Activated naive CD8-positive, alpha-beta T cell (primary cell): ENCODE data around the gene EEIG1.
A peak's percentile ranks its signal among the peaks of the same experiment; 100 is the strongest.
"Not testable (repeated sequence)": the region's sequence is repeated elsewhere in the genome, so short reads cannot be mapped to it uniquely, and the experiment has no call there.

Source experiments
- H3K27ac Mint-ChIP-seq: one replicate; pipeline ENCODE4 v1.8.0; 2021; ENCODE audit warnings: mixed read lengths
- H3K27me3 Mint-ChIP-seq: one replicate; pipeline ENCODE4 v1.8.0; 2021; ENCODE audit warnings: mixed read lengths
- H3K36me3 Mint-ChIP-seq: one replicate; pipeline ENCODE4 v1.8.0; 2021; ENCODE audit warnings: mixed read lengths
- H3K4me1 Mint-ChIP-seq: one replicate; pipeline ENCODE4 v1.8.0; 2021; ENCODE audit warnings: low read depth, mixed read lengths
- H3K4me3 Mint-ChIP-seq: one replicate; pipeline ENCODE4 v1.8.0; 2021; ENCODE audit warnings: mild to moderate bottlenecking, mixed read lengths
- H3K9me3 Mint-ChIP-seq: one replicate; pipeline ENCODE4 v1.8.0; 2021; ENCODE audit warnings: low read depth, mixed read lengths

EEIG1 gene

DNA sequence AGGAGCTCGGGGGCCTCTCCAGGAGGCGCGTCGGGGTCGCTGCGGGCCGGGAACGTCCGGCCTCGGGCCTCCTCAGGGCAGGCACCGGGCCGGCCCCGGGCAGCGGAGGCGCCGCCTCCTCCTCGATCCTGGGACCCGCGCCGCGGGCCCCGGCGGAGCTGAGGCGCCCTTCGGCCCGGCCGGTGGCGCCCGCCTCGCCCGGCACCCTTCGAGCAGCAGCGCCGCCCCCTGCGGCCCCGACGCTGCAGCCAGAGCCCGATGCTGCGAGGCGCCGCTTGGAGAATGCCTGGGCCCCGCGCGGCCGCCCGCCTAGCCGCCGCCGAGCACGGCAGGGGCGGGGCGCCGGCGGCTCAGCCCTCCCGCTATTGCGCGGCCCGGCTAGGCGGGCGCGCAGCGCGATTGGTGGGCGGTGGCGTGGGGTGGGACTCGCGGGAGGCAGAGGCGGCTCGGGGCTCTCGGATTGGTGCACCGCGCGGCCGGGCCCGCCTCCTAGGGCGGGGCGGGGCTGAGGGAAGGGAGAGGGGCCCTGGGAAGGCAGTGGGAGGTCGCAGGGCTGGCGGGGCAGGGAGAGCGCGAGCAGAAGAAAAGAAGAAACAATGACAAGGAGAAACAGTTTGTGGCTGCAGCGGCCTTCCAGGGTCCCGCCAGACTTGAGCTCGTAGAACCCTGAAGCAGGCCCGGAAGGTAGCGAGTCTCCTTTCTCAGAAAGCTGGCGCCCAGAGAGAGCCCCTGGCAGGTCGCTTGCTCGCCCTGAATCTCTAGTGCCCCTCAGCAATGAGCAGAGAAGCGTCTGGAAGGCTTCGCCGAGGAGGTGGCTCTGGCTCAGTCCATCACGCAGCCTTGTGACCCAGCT lies at the start of gene EEIG1:
TSS of gene EEIG1 (minus strand) at position 284 of the 853 bp plus-strand sequence. CDS start 852 bp downstream, outside the sequence.
- Mint-ChIP-seq H3K4me1 (peaks cover 56% of the 10 kb centered on the region), H3K4me3 (peak within 1 kb of the TSS; percentile 96), H3K27me3 (no peaks in the 10 kb centered on the region), H3K9me3 (no peaks in the 10 kb centered on the region), H3K36me3 (no peaks in the 10 kb centered on the region), H3K27ac (peak within 1 kb of the TSS; percentile 97)

GRCh38 chr9:128027705-128028104 lies 46.9 kb upstream of the EEIG1 start:
- no peaks in the 10 kb centered on the region for H3K27me3 Mint-ChIP-seq
- H3K4me3 Mint-ChIP-seq, result peak overlapping the region; percentile 77
- peak overlapping the region; percentile 97 for H3K27ac Mint-ChIP-seq
- peaks cover 85% of the 10 kb centered on the region for H3K4me1 Mint-ChIP-seq
- no peaks in the 10 kb centered on the region for H3K9me3 Mint-ChIP-seq
- H3K36me3 Mint-ChIP-seq, result peaks cover 2% of the 10 kb centered on the region

DNA sequence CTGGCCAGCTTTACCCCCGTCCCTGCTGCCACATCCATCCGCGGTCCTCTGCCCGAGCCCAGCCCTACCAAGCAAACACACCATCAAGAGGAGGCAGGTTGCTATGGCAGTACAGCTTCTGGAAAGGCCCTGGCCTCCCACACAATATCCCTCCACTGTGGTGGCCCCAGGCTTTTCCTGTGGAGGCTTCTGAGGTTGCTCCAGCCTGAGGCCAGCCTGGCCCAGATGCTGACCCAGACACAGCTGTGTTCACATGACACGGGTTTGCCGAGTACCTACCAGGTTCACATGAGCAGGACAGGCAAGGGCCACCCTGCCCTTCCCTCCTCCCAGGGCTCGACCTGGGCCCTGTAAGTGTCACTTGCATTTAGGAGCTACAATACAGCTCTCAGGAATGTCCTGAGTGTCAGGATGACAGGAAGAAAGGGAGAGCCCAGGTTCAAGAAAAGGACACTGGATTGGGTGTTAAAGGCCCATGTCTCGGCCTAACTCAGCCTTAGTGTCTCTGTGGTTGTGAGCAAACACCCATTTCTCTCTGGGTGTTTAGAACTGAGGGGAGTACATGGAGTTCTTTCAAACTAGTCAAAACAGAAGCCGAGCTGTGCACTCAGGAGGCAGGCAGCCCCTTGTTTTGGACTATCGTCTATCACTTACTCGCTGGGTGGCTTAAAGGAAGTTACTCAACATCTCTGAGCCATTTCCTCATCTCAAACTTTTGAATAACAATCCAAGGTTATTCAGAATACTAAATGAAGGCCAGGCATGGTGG lies 46.2 kb upstream of the EEIG1 start:
- Mint-ChIP-seq H3K36me3 (peaks cover 2% of the 10 kb centered on the region), H3K27ac (peak overlapping the region; percentile 97), H3K9me3 (no peaks in the 10 kb centered on the region), H3K27me3 (no peaks in the 10 kb centered on the region), H3K4me3 (peak overlapping the region; percentile 77), H3K4me1 (peaks cover 91% of the 10 kb centered on the region)

DNA sequence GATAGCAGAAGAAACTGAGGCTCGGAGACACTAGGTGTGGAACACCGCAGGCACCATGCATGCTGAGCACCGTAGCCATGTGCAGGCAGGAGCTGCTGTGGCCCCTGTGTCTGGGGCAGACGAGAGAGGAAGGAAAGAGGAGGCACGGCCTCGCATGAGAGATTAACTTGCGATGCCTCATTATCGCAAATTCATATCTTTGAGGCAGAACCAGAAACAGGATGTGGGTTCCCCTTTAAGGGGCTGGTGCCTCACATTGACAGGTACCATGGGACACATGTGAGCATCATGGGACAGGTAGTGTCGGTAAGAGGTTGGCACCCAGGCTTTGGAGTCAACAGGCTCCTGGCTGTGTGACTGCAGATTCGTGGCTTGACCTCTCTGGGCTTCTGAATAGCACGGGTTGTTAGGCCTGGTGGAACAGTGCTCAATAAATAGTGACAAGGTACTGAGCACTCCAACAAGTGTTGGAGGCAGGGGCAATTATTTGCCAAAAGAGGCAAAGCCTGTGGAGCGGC lies 45.5 kb upstream of the EEIG1 start:
- peaks cover 92% of the 10 kb centered on the region for H3K4me1 Mint-ChIP-seq
- peak overlapping the region; percentile 77 for H3K4me3 Mint-ChIP-seq
- no peaks in the 10 kb centered on the region for H3K9me3 Mint-ChIP-seq
- peaks cover 2% of the 10 kb centered on the region for H3K36me3 Mint-ChIP-seq
- peak overlapping the region; percentile 97 for H3K27ac Mint-ChIP-seq
- H3K27me3 Mint-ChIP-seq, result no peaks in the 10 kb centered on the region

GRCh38 chr9:128025736-128026135 lies 44.9 kb upstream of the EEIG1 start:
- Mint-ChIP-seq H3K4me1 (peaks cover 92% of the 10 kb centered on the region), H3K36me3 (peaks cover under 1% of the 10 kb centered on the region), H3K9me3 (no peaks in the 10 kb centered on the region), H3K27me3 (no peaks in the 10 kb centered on the region), H3K27ac (peak overlapping the region; percentile 97), H3K4me3 (peak overlapping the region; percentile 77)

- Mint-ChIP-seq H3K4me3 (peak overlapping the region; percentile 49), H3K27ac (peak overlapping the region; percentile 97), H3K4me1 (peaks cover 88% of the 10 kb centered on the region), H3K27me3 (no peaks in the 10 kb centered on the region), H3K9me3 (no peaks in the 10 kb centered on the region), H3K36me3 (no peaks in the 10 kb centered on the region)
These were observed 44.0 kb upstream of the EEIG1 start for GRCh38 chr9:128024761-128025308.

DNA sequence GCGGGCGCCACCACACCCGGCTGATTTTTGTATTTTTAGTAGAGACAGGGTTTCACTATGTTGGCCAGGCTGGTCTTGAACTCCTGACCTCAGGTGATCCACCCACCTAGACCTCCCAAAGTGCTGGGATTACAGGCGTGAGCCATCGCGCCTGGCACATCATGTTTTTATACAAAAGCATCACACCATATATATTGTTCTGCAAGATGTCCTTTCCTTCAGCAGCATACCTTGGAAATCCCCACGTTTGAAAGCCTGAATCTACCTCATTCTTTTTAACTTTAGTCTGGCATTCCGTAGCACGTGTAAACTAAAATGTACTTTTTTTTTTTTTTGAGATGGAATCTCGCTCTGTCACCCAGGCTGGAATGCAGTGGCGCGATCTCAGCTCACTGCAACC lies 42.9 kb upstream of the EEIG1 start:
- not testable (repeated sequence) for H3K36me3 Mint-ChIP-seq, H3K27me3 Mint-ChIP-seq, H3K9me3 Mint-ChIP-seq
- Mint-ChIP-seq H3K27ac (peak overlapping the region; percentile 84), H3K4me3 (peak overlapping the region; percentile 40), H3K4me1 (peaks cover 83% of the 10 kb centered on the region)

DNA sequence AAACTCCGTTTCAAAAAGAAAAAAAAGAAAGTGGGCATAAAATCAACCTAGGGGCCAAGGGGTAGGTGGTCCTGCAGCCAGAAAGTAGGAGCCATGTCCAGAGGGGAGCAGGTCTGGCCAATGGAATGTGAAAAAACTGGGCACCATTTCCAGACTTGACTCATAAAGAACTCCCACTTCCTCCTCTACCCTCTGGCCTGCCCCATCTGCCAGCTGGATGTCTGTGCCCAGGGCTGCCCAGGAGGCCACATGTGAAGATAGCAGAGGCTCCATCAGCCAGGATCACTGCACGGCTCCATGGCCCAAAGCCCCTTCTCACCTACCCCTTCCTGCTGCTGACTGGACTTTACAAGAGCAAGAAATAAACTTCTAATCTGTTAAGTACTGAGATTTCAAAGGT lies 42.1 kb upstream of the EEIG1 start:
- Mint-ChIP-seq H3K27ac (peak overlapping the region; percentile 84), H3K4me1 (peaks cover 76% of the 10 kb centered on the region), H3K9me3 (no peaks in the 10 kb centered on the region)

GRCh38 chr9:128021098-128021497 lies 40.3 kb upstream of the EEIG1 start:
- Mint-ChIP-seq H3K27me3 (no peaks in the 10 kb centered on the region), H3K27ac (peak overlapping the region; percentile 80), H3K4me1 (peaks cover 69% of the 10 kb centered on the region), H3K9me3 (no peaks in the 10 kb centered on the region), H3K36me3 (no peaks in the 10 kb centered on the region), H3K4me3 (no peak overlapping the region)

More for the DNA sequence above, 42.1 kb upstream of the EEIG1 start:
- Mint-ChIP-seq H3K36me3 (no peaks in the 10 kb centered on the region), H3K4me3 (peak overlapping the region; percentile 58), H3K27me3 (no peaks in the 10 kb centered on the region)

DNA sequence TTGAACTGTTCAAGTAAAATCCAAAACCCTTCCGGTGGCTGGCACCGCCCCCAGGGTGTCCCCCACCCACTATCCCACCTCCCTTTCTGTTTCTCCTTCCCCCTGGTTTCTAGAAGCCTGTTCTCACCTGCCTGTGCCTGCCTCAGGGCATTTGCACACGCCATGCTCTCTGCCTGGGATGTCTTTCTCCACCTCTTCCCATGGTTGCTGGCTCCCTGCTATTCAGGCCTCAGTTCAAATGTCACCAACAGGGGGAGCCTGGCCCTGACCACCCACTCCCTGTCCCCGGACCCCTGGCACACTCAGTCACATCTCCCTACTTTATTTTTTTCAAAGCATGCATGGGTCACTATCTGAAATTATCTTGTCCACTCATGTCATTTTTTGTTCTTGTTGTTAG lies 39.9 kb upstream of the EEIG1 start:
- Mint-ChIP-seq H3K27me3 (no peaks in the 10 kb centered on the region), H3K4me3 (no peak overlapping the region), H3K4me1 (peaks cover 65% of the 10 kb centered on the region), H3K9me3 (no peaks in the 10 kb centered on the region), H3K36me3 (no peaks in the 10 kb centered on the region), H3K27ac (peak overlapping the region; percentile 80)

GRCh38 chr9:128015696-128016095 lies 34.9 kb upstream of the EEIG1 start:
- no peak overlapping the region for H3K4me3 Mint-ChIP-seq
- no peaks in the 10 kb centered on the region for H3K9me3 Mint-ChIP-seq
- H3K36me3 Mint-ChIP-seq, result no peaks in the 10 kb centered on the region
- H3K4me1 Mint-ChIP-seq, result peaks cover 32% of the 10 kb centered on the region
- no peaks in the 10 kb centered on the region for H3K27me3 Mint-ChIP-seq
- no peak overlapping the region for H3K27ac Mint-ChIP-seq

GRCh38 chr9:128011071-128011817 lies 30.5 kb upstream of the EEIG1 start:
- Mint-ChIP-seq H3K4me3 (no peak overlapping the region), H3K27ac (no peak overlapping the region), H3K27me3 (no peaks in the 10 kb centered on the region), H3K36me3 (peaks cover 3% of the 10 kb centered on the region), H3K9me3 (no peaks in the 10 kb centered on the region), H3K4me1 (peaks cover 52% of the 10 kb centered on the region)

GRCh38 chr9:128009639-128010038 lies 28.9 kb upstream of the EEIG1 start:
- Mint-ChIP-seq H3K4me1 (peaks cover 65% of the 10 kb centered on the region), H3K27ac (peak overlapping the region; percentile 58), H3K9me3 (no peaks in the 10 kb centered on the region)

DNA sequence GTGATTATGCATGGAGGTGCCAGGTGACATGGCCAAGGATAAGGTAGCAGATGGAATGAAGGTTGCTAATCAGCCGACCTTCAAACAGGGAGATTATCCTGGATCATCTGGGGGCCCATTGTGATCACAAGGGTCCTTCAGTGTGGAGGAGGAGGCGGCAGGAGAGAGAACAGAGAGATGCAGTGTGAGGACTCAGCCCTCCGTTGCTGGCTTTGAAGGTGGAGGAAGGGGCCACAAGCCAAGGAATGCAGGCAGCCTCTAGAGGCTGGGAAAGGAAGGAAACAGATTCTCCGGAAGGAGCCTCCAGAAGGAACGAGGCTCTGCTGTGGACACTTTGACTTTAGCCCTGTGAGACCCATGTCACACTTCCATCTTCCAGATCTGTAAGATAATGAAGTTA lies 27.4 kb upstream of the EEIG1 start:
- Mint-ChIP-seq H3K4me1 (peaks cover 75% of the 10 kb centered on the region), H3K27ac (peak overlapping the region; percentile 98), H3K9me3 (no peaks in the 10 kb centered on the region), H3K4me3 (peak overlapping the region; percentile 83), H3K36me3 (peaks cover 3% of the 10 kb centered on the region), H3K27me3 (no peaks in the 10 kb centered on the region)

More at GRCh38 chr9:128009639-128010038, 28.9 kb upstream of the EEIG1 start:
- Mint-ChIP-seq H3K27me3 (no peaks in the 10 kb centered on the region), H3K4me3 (peak overlapping the region; percentile 25), H3K36me3 (peaks cover 3% of the 10 kb centered on the region)
